H54 (cell line): Measurements from ENCODE around the gene KCNAB2.

ENCODE experiments used
- DNase-seq: peaks from one replicate; pipeline ENCODE4 v3.0.0; 2011; ENCODE audit warnings: low spot score, mixed read lengths; ENCODE audit not compliant: insufficient read length
- FAIRE-seq: peaks from 3 replicates; lab custom pipeline; 2011; peaks lifted over from hg19 to GRCh38; lab: Jason Lieb, UNC
- POLR2A ChIP-seq: IDR thresholded peaks from 2 replicates; pipeline ENCODE4 v1.6.1; 2011; ENCODE audit warnings: low read depth, mild to moderate bottlenecking, low read length

KCNAB2 gene

GRCh38 chr1:6110326-6110725 lies 64.6 kb downstream of the KCNAB2 start:
- FAIRE-seq (no peak), DNase-seq (no peak)
- no peak for TF ChIP-seq POLR2A

- FAIRE-seq (no peak), DNase-seq (no peak)
- TF ChIP-seq POLR2A: no peak
Observed at GRCh38 chr1:6111571-6111970, 65.9 kb downstream of the KCNAB2 start.

GRCh38 chr1:6111991-6112689 lies 66.5 kb downstream of the KCNAB2 start:
- no peak for FAIRE-seq
- no peak for TF ChIP-seq POLR2A
- no peak for DNase-seq

- FAIRE-seq (no peak), DNase-seq (no peak)
- TF ChIP-seq POLR2A: no peak
Observed at GRCh38 chr1:6112690-6113005, 67.0 kb downstream of the KCNAB2 start.

GRCh38 chr1:6113116-6113515 lies 67.4 kb downstream of the KCNAB2 start:
- no peak for TF ChIP-seq POLR2A
- DNase-seq: no peak
- no peak for FAIRE-seq

- FAIRE-seq (no peak), DNase-seq (no peak)
- TF ChIP-seq POLR2A: no peak
Observed at GRCh38 chr1:6113745-6114144, 68.1 kb downstream of the KCNAB2 start.

GRCh38 chr1:6116137-6116536 lies 70.4 kb downstream of the KCNAB2 start:
- FAIRE-seq (no peak), DNase-seq (no peak)
- no peak for TF ChIP-seq POLR2A

- FAIRE-seq (no peak), DNase-seq (no peak)
- no peak for TF ChIP-seq POLR2A
Observed at GRCh38 chr1:6117064-6117463, 71.4 kb downstream of the KCNAB2 start.

GRCh38 chr1:6117624-6118023 lies 71.9 kb downstream of the KCNAB2 start:
- no peak for DNase-seq

GRCh38 chr1:6118415-6118814 lies 72.7 kb downstream of the KCNAB2 start:
- no peak for FAIRE-seq
- no peak for TF ChIP-seq POLR2A
- no peak for DNase-seq

More at GRCh38 chr1:6117624-6118023, 71.9 kb downstream of the KCNAB2 start:
- FAIRE-seq: no peak
- no peak for TF ChIP-seq POLR2A

GRCh38 chr1:6121021-6121421 lies 75.3 kb downstream of the KCNAB2 start:
- FAIRE-seq: no peak
- TF ChIP-seq POLR2A: no peak

GRCh38 chr1:6121651-6122370 lies 76.1 kb downstream of the KCNAB2 start:
- DNase-seq: no peak
- FAIRE-seq: no peak
- TF ChIP-seq POLR2A: no peak

More at GRCh38 chr1:6121021-6121421, 75.3 kb downstream of the KCNAB2 start:
- DNase-seq: no peak

- no peak for DNase-seq
- no peak for FAIRE-seq
- TF ChIP-seq POLR2A: no peak
Observed at GRCh38 chr1:6123083-6123482, 77.4 kb downstream of the KCNAB2 start.

GRCh38 chr1:6123816-6124215 lies 78.1 kb downstream of the KCNAB2 start:
- DNase-seq (no peak), FAIRE-seq (no peak)
- no peak for TF ChIP-seq POLR2A

GRCh38 chr1:6124341-6124740 lies 78.7 kb downstream of the KCNAB2 start:
- DNase-seq: no peak
- FAIRE-seq: no peak
- TF ChIP-seq POLR2A: no peak
